Activated gamma-delta T cell treated with anti-CD3 and anti-CD28 coated beads, Interleukin-2, amount 50 U/mL, for 16 hours (primary cell): ENCODE results near the gene CDK17.

Source experiments
- DNase-seq: peaks from one replicate; pipeline ENCODE4 v3.0.0-alpha.2; 2020; ENCODE audit warnings: low read depth

The CDK17 gene

GRCh38 chr12:96261557-96261956 is 138.7 kb downstream of the CDK17 start:
- no peak for DNase-seq

GRCh38 chr12:96260644-96261043 is 139.6 kb downstream of the CDK17 start:
- DNase-seq: no peak

GRCh38 chr12:96260231-96260630 is 140.0 kb downstream of the CDK17 start:
- no peak for DNase-seq

- no peak for DNase-seq
Observed at GRCh38 chr12:96258104-96258961, 141.9 kb downstream of the CDK17 start.

- DNase-seq: no peak
Observed at GRCh38 chr12:96257550-96258103, 142.6 kb downstream of the CDK17 start.

GRCh38 chr12:96256672-96257361 is 143.4 kb downstream of the CDK17 start:
- DNase-seq: no peak

- no peak for DNase-seq
Observed at GRCh38 chr12:96255077-96255476, 145.2 kb downstream of the CDK17 start.

- no peak for DNase-seq
Observed at GRCh38 chr12:96250119-96250685, 150.0 kb downstream of the CDK17 start.

- no peak for DNase-seq
Observed at GRCh38 chr12:96249196-96250118, 150.8 kb downstream of the CDK17 start.

- no peak for DNase-seq
Observed at GRCh38 chr12:96248136-96248931, 151.9 kb downstream of the CDK17 start.

- DNase-seq: no peak
Observed at GRCh38 chr12:96247563-96247962, 152.7 kb downstream of the CDK17 start.

- no peak for DNase-seq
Observed at GRCh38 chr12:96246926-96247505, 153.2 kb downstream of the CDK17 start.

GRCh38 chr12:96244826-96245225 is 155.4 kb downstream of the CDK17 start:
- DNase-seq: no peak

GRCh38 chr12:96242597-96242996 is 157.6 kb downstream of the CDK17 start:
- no peak for DNase-seq

- peak; percentile 48 for DNase-seq
Observed at GRCh38 chr12:96241846-96242256, 158.4 kb downstream of the CDK17 start.

GRCh38 chr12:96241431-96241830 is 158.8 kb downstream of the CDK17 start:
- DNase-seq: no peak

- no peak for DNase-seq
Observed at GRCh38 chr12:96240656-96241055, 159.6 kb downstream of the CDK17 start.

- DNase-seq: no peak
Observed at GRCh38 chr12:96239711-96240635, 160.3 kb downstream of the CDK17 start.

GRCh38 chr12:96238336-96239047 is 161.7 kb downstream of the CDK17 start:
- no peak for DNase-seq
